ENCODE data around the gene SH3BP1.

Gene SH3BP1

DNA sequence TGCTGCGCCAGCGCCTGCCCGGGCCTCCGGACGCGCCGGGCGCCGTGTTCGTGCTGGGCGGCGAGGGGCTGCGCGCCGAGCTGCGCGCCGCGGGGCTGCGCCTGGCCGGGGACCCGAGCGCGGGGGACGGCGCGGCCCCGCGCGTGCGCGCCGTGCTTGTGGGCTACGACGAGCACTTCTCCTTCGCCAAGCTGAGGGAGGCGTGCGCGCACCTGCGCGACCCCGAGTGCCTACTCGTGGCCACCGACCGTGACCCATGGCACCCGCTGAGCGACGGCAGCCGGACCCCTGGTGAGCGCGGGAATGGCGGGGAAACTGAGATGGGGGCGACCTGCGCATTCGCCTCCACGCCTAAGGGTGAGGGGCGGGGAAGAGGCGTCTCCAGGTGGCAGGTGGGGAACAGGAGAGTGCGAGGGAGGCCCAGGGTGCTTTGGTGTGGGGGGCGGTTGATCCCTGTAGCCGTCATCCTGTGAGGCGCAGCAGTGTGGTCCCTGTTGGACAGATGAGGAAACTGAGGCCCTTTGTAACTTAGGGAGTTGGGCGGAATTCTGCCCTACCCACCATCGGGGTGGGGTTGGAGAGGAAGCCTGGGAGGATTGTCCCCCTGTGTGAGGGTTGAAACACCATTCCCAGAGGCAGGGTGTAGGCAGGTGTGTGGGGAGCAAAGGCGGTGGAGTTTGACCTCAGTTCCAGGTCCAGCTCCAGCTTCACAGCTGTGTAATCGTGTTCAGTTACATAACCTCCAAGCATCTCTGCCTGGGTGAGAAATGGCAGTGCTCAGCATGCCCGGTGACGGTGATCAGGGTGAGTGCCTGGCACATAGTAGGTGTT, 19.8 kb downstream of the SH3BP1 start:
- no peak for DNase-seq

GRCh38 chr22:37659897-37660708, 20.6 kb downstream of the SH3BP1 start:
- DNase-seq: no peak

DNA sequence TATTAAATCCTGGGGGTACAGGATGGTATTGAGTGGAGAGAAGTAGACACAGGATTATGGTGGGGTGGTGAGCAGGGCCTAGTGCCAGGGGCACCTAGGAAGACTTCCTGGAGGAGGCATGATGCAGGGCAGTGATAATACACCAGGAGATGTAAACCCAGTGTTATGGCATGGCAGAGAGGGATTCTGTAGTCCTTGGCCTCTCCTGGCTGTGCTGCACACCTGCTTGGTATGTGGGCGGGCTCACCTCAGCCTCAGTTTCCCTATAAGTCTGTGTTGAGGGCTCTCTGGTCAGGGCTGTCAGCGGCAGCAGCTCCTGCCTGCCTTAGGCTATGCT, 21.2 kb downstream of the SH3BP1 start:
- DNase-seq: no peak

GRCh38 chr22:37661160-37661924, 21.9 kb downstream of the SH3BP1 start:
- no peak for DNase-seq

DNA sequence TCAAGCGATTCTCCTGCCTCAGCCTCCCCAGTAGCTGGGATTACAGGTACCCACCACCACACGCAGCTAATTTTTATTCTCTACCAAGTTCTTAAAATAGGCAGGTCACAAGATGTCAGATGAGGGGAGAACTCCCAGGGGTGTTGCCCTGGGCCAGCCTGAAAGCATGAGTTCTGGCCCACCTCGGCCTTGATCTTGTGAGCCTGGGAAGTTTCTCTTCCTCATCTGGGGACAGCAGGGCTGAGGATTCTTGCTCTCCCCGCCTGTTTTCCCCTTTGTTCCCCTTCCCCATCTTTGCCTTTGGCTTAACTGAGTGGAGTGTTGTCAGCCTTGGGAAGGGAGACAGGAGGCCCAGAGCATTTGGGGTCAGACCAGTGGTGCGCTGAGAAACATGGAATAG, 22.6 kb downstream of the SH3BP1 start:
- peak; percentile 59 for DNase-seq

DNA sequence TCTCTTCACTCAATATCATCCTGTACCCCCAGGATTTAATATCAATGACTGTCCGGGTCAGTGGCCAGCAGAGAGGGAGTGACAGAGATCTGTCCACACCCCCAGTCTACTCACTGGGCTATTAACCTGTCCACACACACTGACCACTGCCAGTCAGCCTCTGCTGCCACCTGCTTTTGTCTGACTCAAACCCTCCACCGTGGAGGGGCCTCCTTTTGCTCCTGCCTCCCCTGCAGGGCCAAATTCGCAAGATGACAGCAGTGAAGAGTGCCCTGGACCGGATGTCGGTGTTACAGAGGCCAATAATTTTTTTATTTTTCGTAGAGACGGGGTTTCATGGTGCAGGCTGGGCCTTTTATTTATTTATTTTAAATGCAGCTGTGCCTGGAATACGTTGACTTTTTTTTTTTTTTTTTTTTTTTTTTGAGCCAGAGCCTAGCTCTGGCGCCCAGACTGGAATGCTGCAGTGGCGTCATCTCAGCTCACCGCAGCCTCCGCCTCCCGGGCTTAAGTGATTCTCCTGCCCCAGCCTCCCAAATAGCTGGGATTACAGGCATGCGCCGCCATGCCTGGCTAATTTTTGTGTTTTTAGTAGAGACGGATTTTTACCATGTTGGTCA, 24.2 kb downstream of the SH3BP1 start:
- no peak for DNase-seq

GRCh38 chr22:37664249-37665101, 25.0 kb downstream of the SH3BP1 start:
- no peak for DNase-seq

DNA sequence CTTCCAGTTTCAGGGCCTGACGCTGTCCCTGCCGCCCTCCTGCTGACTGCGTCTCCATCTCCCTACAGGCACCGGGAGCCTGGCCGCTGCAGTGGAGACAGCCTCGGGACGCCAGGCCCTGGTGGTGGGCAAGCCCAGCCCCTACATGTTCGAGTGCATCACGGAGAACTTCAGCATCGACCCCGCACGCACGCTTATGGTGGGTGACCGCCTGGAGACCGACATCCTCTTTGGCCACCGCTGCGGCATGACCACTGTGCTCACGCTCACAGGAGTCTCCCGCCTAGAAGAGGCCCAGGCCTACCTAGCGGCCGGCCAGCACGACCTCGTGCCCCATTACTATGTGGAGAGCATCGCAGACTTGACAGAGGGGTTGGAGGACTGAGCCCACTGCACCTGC, 26.0 kb downstream of the SH3BP1 start:
- DNase-seq: no peak

GRCh38 chr22:37669586-37669985, 30.1 kb downstream of the SH3BP1 start:
- DNase-seq: no peak

DNA sequence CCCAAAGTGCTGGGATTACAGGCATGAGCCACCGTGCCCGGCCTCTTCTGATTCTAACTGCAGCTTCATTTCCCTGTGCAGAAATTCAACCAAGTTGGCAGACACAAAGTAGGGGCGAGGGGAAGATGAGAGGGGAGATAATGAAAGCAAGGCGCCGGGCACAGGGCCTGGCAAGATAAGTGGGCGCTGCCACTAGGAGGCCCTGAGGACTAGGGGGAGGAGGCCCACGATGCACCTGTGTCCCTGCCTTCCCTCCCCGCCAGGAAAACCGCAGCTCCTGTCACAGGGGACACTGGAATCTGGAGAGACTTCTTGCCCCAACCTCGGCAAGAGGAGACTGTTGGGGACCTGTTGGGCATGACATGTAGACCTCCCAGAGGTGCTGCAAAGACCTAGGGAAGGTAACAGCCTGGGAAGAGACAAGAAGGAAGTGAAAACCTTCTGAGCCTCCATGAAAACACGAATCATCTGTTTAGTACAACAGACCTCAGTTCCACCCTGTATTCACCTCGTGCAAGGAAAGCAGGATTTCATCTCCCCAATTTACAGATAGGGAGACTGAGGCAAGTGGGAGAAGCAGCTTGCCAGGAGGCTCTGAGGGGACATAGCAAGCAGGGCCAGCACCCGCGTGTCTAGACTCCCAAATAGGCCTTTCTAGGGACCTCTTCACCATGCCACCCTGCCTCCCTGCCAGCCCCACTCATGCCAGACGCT, 32.9 kb downstream of the SH3BP1 start:
- DNase-seq: no peak

- DNase-seq: no peak
These were observed 33.5 kb downstream of the SH3BP1 start for GRCh38 chr22:37672920-37673455.

DNA sequence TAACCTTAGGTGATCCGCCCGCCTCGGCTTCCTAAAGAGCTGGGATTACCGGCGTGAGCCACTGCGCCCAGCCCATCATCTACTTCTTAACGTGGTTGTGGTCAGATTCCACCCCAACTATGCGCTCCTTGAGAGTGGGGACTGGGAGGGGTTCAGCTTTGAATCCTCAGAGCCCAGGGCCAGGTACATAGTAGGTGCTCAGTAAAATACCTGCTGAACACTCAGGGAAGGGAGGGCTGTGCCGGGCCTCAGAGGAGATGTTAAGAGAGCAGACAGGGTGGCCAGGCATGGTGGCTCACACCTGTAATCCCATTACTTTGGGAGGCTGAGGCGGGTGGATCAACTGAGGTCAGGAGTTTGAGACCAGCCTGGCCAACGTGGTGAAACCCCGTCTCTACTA, 34.8 kb downstream of the SH3BP1 start:
- DNase-seq: no peak

- DNase-seq: peak; percentile 95
These were observed 35.8 kb downstream of the SH3BP1 start, which contains the start of gene LGALS1 for GRCh38 chr22:37674951-37675929. Gene LGALS1, plus strand, starts transcription at chr22:37675636. Its CDS starts 67 bp downstream, at chr22:37675703.

GRCh38 chr22:37675930-37676735, 36.7 kb downstream of the SH3BP1 start:
- DNase-seq: peak; percentile 44

DNA sequence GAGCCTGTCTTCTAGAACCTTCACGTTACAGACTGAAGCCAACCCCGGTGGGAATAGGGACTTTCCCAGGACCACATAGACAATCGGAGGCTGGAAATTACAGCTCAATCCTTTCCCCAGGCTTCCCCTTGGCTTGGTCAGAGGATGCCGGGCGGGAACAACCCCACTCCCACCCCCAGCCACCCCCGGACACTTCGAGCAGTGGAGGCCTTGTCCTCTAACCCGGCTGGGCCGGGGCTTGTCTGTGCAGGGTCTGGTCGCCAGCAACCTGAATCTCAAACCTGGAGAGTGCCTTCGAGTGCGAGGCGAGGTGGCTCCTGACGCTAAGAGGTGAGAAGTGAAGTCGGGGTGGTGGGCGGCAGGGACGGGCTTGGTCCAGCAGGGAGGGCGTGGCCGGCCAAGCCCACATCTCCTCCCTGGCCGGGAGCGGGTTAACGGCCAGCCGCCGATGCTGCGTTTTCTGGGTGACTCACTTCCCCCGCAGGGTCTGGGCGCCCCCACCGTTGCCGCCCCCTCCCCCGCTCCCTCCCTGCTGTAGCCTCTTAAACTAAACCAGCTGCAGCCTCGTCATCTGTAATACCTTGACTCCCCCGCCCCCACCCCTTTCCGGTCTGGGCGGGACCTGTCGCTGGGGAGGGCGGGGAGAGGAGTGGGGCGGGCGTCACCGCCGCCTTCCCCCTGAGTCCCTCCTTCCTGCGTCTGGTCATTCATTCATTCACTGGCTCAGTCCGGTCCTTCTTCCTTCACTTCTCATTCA, 37.4 kb downstream of the SH3BP1 start:
- peak; percentile 89 for DNase-seq

- DNase-seq: no peak
These were observed 38.1 kb downstream of the SH3BP1 start for GRCh38 chr22:37677493-37677974.

DNA sequence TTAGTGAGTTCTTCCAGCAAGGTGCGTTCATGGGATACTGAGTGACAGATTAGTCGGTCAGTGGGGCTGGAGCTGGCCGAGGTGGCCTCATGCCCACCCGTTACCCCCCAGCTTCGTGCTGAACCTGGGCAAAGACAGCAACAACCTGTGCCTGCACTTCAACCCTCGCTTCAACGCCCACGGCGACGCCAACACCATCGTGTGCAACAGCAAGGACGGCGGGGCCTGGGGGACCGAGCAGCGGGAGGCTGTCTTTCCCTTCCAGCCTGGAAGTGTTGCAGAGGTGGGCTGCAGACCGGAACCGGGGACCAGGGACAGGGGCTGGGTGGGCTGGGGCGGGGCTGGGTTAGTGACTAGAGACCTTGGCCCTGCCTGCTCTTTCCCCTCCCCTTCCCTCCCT, 38.9 kb downstream of the SH3BP1 start:
- no peak for DNase-seq

DNA sequence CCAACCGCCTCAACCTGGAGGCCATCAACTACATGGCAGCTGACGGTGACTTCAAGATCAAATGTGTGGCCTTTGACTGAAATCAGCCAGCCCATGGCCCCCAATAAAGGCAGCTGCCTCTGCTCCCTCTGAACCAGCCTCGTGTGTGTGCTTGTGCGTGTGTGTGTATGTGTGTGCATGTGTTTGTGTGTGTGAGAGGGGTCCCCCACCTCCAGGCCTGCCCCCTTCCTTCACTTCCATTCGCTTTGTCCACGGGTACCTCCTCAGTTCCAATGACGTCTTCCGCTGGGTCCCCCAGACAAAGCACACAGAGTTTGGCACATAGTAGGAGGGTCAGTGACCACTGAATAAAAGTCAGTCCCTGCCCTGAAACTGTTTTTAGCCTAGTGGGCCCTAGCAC, 40.2 kb downstream of the SH3BP1 start:
- no peak for DNase-seq
